Activated T-cell treated with anti-CD3 and anti-CD28 coated beads, Interleukin-2, amount 50 U/mL, for 24 hours (primary cell): ENCODE results near the gene TRAPPC10.
"Not testable (repeated sequence)": the region's sequence is repeated elsewhere in the genome, so short reads cannot be mapped to it uniquely, and the experiment has no call there.

Experiments used
- DNase-seq: peaks from one replicate; pipeline ENCODE4 v3.0.0-alpha.2; 2020
- H3K27ac Mint-ChIP-seq: 2 replicates; pipeline ENCODE4 v1.8.0; 2020; ENCODE audit warnings: mild to moderate bottlenecking, mixed read lengths
- H3K27me3 Mint-ChIP-seq: 2 replicates; pipeline ENCODE4 v1.8.0; 2020; ENCODE audit warnings: mixed read lengths
- H3K36me3 Mint-ChIP-seq: 2 replicates; pipeline ENCODE4 v1.8.0; 2020; ENCODE audit warnings: low read depth, mixed read lengths
- H3K4me1 Mint-ChIP-seq: 2 replicates; pipeline ENCODE4 v1.8.0; 2020; ENCODE audit warnings: low read depth, mixed read lengths
- H3K4me3 Mint-ChIP-seq: 2 replicates; pipeline ENCODE4 v1.8.0; 2020; ENCODE audit warnings: mild to moderate bottlenecking, moderate library complexity, mixed read lengths
- H3K9me3 Mint-ChIP-seq: 2 replicates; pipeline ENCODE4 v1.8.0; 2020; ENCODE audit warnings: mixed read lengths

TRAPPC10 gene

GRCh38 chr21:44113702-44114371, 101.7 kb downstream of the TRAPPC10 start:
- not testable (repeated sequence) for DNase-seq, H3K4me1 Mint-ChIP-seq, H3K4me3 Mint-ChIP-seq, H3K27ac Mint-ChIP-seq, H3K36me3 Mint-ChIP-seq, H3K9me3 Mint-ChIP-seq, H3K27me3 Mint-ChIP-seq

GRCh38 chr21:44122131-44122530, 110.0 kb downstream of the TRAPPC10 start:
- not testable (repeated sequence) for H3K27me3 Mint-ChIP-seq, H3K4me3 Mint-ChIP-seq, H3K36me3 Mint-ChIP-seq, H3K9me3 Mint-ChIP-seq, DNase-seq, H3K27ac Mint-ChIP-seq, H3K4me1 Mint-ChIP-seq

DNA sequence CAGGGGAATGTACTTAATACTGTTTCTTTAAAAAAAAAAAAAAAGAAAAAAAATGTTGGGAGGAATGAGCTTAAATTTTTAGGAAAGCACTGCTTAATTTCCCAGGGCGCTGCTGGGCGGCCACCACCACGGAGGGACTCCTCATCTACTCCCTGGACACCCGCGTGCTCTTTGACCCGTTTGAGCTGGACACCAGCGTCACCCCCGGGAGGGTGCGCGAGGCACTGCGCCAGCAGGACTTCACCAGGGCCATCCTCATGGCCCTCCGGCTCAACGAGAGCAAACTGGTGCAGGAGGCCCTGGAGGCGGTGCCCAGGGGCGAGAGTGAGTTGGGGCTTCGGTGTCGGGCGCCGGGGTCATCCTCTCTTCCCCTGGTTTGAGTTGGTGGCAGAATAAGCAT, 115.7 kb downstream of the TRAPPC10 start:
- H3K4me1 Mint-ChIP-seq, DNase-seq, H3K4me3 Mint-ChIP-seq, H3K27ac Mint-ChIP-seq, H3K27me3 Mint-ChIP-seq, H3K36me3 Mint-ChIP-seq, H3K9me3 Mint-ChIP-seq: not testable (repeated sequence)

GRCh38 chr21:44133715-44134057, 121.6 kb downstream of the TRAPPC10 start:
- not testable (repeated sequence) for H3K27me3 Mint-ChIP-seq, H3K9me3 Mint-ChIP-seq, H3K4me1 Mint-ChIP-seq, DNase-seq, H3K36me3 Mint-ChIP-seq
- H3K4me3 Mint-ChIP-seq: peak overlapping the region; percentile 69
- H3K27ac Mint-ChIP-seq: peak overlapping the region; percentile 73

- H3K36me3 Mint-ChIP-seq, H3K4me3 Mint-ChIP-seq, H3K4me1 Mint-ChIP-seq, H3K27ac Mint-ChIP-seq, H3K9me3 Mint-ChIP-seq, H3K27me3 Mint-ChIP-seq, DNase-seq: not testable (repeated sequence)
Observed at GRCh38 chr21:44134732-44135131, 122.6 kb downstream of the TRAPPC10 start.

DNA sequence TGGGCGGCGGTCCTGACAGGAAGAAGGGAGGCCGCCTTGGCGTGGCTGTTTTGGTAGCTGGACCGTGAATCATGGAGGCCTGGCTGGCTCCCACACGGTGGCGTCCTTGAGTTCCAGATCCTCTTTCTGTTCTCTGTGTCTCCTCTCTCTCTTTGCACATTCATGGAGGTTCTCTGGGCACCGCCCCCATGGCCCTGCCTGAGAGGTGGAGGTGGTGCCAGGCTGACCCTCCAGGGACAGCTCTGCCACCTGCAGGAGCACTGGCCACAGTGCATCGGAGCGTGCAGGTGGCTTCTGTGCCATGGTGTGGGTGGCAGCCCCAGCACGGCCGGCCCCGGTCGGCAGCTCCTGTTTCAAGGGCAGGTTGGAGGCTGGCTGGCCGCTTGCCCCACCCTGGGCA, 125.9 kb downstream of the TRAPPC10 start:
- peak; percentile 63 for DNase-seq

DNA sequence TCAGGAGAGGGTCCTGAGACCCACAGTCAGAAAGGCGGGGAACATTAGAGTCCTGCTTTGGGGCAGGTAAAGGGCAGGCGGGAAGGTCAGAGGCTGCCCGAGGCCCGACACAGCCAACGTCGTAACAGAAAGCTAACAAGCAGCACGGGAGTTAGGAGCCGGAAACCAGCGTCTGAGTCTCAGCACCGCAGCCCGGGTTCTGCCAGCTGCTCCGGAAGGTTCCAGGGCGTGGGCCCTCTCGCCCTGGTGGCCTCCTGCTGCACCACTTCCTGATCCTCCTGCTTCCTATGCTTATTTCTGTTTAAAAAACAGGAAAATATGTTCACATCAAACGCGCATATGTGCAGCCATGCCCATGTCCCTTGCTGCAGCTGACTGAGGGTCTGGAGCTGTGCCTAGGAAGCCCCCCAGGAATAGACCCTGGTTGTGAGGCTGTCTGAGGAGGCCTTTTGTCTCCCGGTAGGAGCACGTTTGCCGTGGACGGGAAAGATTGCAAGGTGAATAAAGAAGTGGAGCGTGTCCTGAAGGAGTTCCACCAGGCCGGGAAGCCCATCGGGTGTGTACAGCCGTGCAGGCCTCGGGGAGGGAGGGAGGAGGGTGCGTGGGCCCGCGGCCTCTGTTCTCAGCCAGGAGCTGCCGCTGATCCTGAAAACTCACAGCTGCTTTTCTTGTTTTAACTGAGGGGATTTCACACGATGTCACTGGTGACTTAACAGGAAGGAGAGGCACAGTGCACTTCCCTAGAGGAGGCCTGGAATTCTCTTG, 127.9 kb downstream of the TRAPPC10 start:
- not testable (repeated sequence) for H3K36me3 Mint-ChIP-seq, H3K4me1 Mint-ChIP-seq, H3K4me3 Mint-ChIP-seq, H3K27me3 Mint-ChIP-seq, H3K9me3 Mint-ChIP-seq
- peak overlapping the region; percentile 81 for H3K27ac Mint-ChIP-seq
- DNase-seq: peak; percentile 24

More for the DNA sequence above, 125.9 kb downstream of the TRAPPC10 start:
- H3K9me3 Mint-ChIP-seq, H3K4me1 Mint-ChIP-seq, H3K36me3 Mint-ChIP-seq, H3K27ac Mint-ChIP-seq, H3K4me3 Mint-ChIP-seq, H3K27me3 Mint-ChIP-seq: not testable (repeated sequence)

DNA sequence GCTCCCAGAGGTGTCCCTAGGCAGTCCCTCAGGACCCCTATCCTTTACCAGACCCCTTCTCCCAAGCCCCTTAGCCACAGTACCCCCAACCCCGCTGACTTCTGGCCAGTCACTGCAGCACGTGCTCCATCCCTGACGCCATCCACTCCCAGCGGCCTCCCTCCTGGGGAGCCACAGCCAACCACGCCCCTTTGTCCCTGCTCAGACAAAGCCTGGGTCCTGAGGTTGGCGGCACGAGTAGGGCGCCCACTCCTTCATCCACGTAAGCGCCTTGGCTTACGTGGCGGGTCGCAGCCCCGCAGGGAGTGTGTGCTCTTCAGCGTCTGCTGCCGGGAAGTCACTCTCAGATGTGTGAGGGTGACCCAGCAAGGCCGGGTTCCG, 128.4 kb downstream of the TRAPPC10 start:
- not testable (repeated sequence) for H3K27ac Mint-ChIP-seq, H3K27me3 Mint-ChIP-seq, H3K4me1 Mint-ChIP-seq, H3K9me3 Mint-ChIP-seq, DNase-seq, H3K36me3 Mint-ChIP-seq, H3K4me3 Mint-ChIP-seq

- H3K27me3 Mint-ChIP-seq, H3K27ac Mint-ChIP-seq, H3K9me3 Mint-ChIP-seq, H3K36me3 Mint-ChIP-seq, H3K4me3 Mint-ChIP-seq, H3K4me1 Mint-ChIP-seq: not testable (repeated sequence)
- DNase-seq: peak; percentile 38
Observed at GRCh38 chr21:44142470-44142869, 130.4 kb downstream of the TRAPPC10 start.

DNA sequence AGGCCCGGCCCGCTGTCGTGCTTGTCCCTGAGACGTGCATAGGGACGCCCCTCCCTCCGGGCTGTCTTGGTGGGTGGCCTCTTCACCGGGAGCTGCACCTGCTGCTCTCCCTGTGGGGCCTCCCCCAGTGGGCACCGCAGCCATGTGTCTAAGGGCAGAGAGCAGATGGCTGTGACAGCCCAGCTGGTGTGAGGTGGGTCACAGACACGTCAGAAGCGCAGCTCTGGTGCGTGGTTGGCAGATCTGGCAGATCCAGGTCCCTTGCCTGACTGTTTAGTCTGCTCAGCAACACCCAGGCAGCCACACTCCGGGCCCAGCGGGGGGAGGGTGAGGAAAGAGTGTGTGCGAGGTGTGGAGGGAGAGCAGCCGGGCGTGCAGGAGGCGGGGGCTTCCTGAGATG, 131.3 kb downstream of the TRAPPC10 start:
- H3K9me3 Mint-ChIP-seq, H3K27me3 Mint-ChIP-seq: not testable (repeated sequence)
- DNase-seq: peak; percentile 60

GRCh38 chr21:44143996-44144395, 131.9 kb downstream of the TRAPPC10 start:
- DNase-seq: peak; percentile 47

More for the DNA sequence above, 131.3 kb downstream of the TRAPPC10 start:
- not testable (repeated sequence) for H3K27ac Mint-ChIP-seq, H3K4me3 Mint-ChIP-seq, H3K36me3 Mint-ChIP-seq, H3K4me1 Mint-ChIP-seq

GRCh38 chr21:44144784-44145602, 132.9 kb downstream of the TRAPPC10 start:
- H3K9me3 Mint-ChIP-seq, H3K4me3 Mint-ChIP-seq, H3K4me1 Mint-ChIP-seq, H3K27ac Mint-ChIP-seq, H3K36me3 Mint-ChIP-seq, H3K27me3 Mint-ChIP-seq: not testable (repeated sequence)
- DNase-seq: peak; percentile 30

More at GRCh38 chr21:44143996-44144395, 131.9 kb downstream of the TRAPPC10 start:
- not testable (repeated sequence) for H3K9me3 Mint-ChIP-seq, H3K4me3 Mint-ChIP-seq, H3K27ac Mint-ChIP-seq, H3K27me3 Mint-ChIP-seq, H3K36me3 Mint-ChIP-seq, H3K4me1 Mint-ChIP-seq

GRCh38 chr21:44145616-44146015, 133.5 kb downstream of the TRAPPC10 start:
- not testable (repeated sequence) for H3K27me3 Mint-ChIP-seq, H3K9me3 Mint-ChIP-seq, H3K4me1 Mint-ChIP-seq, H3K27ac Mint-ChIP-seq, H3K36me3 Mint-ChIP-seq, H3K4me3 Mint-ChIP-seq
- peak; percentile 30 for DNase-seq

- not testable (repeated sequence) for H3K36me3 Mint-ChIP-seq, H3K27ac Mint-ChIP-seq, H3K4me1 Mint-ChIP-seq, H3K27me3 Mint-ChIP-seq, H3K9me3 Mint-ChIP-seq, H3K4me3 Mint-ChIP-seq
- DNase-seq: peak; percentile 39
Observed at GRCh38 chr21:44147108-44147507, 135.0 kb downstream of the TRAPPC10 start.

DNA sequence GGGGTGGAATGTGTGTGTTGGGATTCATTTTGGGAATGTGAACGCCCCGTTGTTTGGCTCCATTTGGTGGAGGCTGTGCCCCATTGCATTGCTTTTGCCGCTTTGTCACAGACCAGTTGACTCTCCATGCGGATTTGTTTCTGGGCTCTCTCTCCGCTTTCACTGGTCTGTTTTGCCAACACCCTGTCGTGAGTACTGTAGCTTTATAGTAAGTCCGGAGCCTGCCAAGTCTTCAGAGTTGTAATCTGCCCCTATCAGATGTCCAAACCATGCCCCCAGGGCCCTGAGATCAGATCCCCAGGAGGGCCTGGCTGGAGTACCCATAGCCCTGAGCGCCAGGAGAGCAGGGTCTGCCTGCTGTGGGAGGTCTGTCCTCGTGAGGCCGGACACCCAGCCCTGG, 138.1 kb downstream of the TRAPPC10 start:
- not testable (repeated sequence) for H3K36me3 Mint-ChIP-seq, H3K27ac Mint-ChIP-seq, H3K9me3 Mint-ChIP-seq, H3K27me3 Mint-ChIP-seq, H3K4me3 Mint-ChIP-seq, H3K4me1 Mint-ChIP-seq
- peak; percentile 26 for DNase-seq
